Inferior parietal cortex (tissue), 1 donor: ENCODE measurements around the gene DCP1B.

Experiments
- DNase-seq: peaks from one replicate; pipeline ENCODE4 v3.0.0-alpha.2; 2016; ENCODE audit errors: extremely low spot score

Gene DCP1B

GRCh38 chr12:2017546-2018337 is 13.5 kb upstream of the DCP1B start:
- no peak for DNase-seq

DNA sequence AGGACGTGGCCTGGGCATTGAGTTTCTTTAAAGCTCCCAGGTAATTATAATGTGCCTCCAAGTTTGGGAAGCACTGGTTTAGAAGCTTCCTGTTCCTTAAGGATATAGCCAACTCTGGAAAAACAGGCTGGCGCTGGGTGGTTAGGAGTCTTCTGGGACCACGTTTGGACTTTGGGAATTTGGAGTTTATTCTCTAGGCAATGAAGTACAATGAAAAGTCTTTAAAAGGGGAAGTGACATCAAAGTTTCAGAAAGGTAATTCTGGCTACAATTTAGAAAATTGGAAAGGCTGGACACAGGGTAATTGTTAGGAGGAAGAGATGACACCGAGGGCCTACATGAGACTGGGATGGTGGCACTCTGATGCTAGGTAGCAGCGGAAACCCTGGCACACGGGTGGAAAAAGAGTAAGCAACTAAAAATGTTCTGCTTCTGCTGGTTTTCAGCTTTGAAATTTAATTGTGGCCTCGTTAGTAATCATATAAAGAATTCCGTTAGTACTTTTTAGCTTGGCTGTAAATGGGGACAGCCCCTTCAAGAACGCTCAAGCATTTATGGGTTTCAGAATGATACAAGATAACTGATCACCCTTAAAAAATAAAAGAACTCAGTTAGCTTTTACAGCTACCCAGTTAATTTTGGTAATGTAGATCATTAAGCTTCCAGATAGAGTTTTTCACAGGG is 12.7 kb upstream of the DCP1B start:
- no peak for DNase-seq

DNA sequence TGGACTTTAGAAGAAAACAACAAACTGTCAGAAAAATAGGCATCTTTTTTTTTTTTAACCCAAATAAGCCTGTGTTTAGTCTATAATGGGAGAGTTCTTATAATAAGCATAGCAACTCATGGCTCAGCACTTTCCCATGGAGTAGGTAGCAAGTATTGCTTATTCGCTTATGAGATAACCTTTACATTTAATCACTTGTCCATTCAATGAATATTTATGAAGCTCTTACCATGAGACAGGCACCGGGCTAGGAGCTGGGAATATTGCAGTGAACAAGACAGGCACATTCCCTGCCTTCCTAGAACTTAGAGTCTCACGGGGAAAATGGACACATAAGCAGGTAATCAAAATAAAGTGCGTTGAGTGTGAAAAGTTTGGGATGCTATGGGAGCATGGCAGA is 10.0 kb upstream of the DCP1B start:
- no peak for DNase-seq

GRCh38 chr12:2013527-2014223 is 9.4 kb upstream of the DCP1B start:
- DNase-seq: no peak

DNA sequence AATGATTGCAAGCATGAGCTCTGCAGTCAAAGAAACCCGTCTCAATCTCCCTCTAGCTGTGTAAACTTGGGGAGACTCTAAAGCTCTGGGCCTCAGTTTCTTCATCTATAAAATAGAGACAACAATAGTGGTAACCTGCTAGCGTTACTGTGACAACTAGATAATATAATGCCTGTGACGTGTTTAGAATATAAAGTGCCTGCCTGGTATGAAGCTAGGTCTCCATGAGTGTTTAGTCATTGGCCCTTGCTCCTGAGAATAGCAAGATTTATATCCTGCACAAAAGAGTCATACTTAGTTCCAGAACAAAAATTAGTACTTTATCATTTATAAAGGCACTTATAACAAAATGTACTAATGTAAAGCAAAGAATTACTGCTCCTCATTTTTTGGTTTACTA is 8.8 kb upstream of the DCP1B start:
- no peak for DNase-seq

DNA sequence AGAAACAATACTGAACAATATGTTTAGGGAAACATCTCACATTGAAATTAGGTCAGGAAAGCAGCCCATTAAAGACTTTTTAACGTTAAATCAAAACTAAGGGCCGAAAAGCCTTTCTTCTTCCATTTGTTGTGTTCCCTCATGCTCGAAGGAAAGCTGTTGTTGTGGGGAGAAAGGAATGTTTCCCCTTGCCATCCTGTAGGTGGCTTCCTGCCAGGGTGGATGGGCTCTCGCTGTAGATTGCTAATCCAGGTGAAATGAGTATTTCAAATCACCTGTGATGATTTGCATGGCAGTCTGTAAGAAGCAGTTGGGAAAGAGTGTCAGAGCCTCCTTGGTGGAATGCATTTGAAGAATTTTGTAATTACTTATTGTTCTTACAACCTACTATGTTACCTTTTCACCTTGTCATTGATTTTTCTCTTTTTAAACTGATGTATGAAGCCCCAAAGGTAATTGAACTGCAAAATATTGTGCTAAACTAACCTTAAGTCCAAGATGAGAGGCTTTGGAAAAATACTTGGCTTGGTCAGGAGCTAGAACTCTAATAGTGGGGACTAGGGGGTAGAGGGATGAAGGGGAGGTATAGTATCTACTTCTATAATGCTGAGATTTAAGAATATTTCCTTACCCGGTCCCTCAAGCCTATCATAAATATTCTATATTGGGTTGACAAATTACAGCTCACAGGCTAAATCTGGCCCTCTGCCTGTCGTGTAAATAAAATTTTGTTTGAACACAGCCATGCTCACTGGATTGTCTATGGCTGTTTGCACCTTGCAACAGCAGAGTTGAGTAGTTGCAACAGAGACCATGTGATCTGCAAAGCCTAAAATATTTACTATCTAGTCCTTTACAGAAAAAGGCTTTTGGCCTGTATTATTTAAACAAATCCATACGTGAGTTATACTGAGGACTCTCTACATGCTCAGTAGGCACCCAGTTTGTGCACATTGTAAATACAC is 7.7 kb upstream of the DCP1B start:
- no peak for DNase-seq

DNA sequence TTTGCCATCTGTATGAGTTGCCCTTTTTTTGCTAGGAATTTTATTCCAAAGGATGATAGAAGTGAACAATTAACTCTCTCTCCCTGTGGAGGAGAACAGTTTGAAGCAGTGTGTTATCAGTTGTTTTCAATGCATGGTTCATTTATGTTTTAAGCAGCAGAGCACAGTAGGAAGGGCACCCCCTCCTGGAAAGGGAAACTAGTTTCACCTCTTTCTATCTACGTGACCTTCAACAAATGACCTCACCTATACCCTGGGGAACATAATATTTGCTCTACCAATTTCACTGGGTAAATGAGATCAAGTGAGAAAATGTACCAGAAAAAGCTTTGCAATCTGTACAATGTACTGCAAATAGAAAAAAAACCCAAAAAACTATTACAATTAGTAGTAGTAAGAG is 5.4 kb upstream of the DCP1B start:
- DNase-seq: no peak

- DNase-seq: no peak
These were observed 4.4 kb upstream of the DCP1B start for GRCh38 chr12:2008677-2009076.

- peak; percentile 18 for DNase-seq
These were observed 563 bp downstream of the DCP1B start for GRCh38 chr12:2003676-2004112.

DNA sequence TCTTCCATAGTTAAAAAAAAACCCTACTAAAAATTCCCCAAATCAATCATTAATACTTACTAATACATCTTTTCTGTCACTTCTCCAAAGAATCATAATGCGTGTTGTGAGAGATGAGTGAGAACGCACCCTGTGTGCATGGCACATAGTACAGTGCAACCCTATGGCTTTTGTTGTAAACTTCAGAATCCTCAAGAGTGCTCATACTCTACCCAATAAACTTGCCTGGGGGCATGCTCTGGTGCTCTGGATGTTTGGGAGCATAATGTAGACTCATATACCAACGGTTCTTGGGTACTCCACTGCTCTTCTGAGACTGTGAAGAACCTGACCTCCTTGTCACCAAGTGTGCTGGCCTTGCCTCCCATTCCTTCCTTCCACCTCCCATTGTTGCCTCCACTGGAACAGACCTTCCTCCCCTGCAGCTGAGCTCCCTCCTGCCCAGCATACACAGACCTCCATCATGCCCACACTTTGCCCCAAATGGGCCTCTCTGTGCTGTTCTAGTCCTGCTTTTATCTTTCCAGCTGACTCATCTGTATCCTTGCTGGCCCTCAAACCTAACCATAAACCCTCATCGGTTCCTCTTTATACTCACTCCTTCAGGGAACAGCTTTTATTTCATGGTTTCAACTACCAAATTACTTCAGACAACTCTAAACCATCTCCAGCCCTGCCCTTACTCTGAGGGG is 8.9 kb downstream of the DCP1B start:
- no peak for DNase-seq

GRCh38 chr12:1994429-1995143 is 9.7 kb downstream of the DCP1B start:
- DNase-seq: no peak

DNA sequence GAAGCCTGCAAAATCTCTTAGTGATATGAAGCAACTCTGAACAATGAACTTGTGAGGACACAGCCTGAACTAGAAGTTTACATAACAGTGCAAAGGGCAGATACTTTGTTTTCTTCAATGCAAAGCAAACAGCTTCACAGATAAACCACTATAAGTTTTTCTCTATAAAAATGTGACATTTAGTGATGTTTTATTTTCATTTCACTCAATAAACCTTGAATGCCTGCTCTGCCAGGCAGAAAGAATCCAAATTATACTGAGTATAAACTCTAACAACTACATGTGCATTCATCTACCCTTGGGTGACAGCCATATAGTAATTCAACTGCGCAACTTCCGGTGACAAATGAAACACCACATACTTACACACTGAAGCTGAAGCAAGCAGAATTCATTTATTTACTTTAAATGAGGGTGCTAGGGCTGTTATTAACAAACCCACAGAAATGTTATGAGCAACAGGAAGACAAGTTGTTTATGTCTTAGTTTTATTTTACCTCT is 10.3 kb downstream of the DCP1B start:
- no peak for DNase-seq

DNA sequence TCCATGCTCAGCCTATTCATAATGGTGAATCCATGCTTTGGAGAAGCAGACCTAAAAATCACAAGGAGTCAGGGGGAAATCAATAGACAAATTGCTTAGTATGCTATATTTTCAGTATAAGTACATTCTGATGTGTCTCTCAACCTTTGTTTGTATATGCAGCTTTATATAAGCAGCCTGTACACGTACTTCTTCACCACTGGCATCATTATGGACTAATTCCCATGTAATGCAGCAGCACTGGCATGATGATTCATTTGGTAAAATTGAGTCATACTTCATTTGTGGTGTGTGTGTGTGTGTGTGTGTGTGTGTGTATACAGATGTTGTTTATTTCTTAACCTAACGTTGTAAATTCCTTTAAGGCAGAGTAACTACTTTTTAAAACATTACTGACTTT is 10.9 kb downstream of the DCP1B start:
- DNase-seq: no peak

DNA sequence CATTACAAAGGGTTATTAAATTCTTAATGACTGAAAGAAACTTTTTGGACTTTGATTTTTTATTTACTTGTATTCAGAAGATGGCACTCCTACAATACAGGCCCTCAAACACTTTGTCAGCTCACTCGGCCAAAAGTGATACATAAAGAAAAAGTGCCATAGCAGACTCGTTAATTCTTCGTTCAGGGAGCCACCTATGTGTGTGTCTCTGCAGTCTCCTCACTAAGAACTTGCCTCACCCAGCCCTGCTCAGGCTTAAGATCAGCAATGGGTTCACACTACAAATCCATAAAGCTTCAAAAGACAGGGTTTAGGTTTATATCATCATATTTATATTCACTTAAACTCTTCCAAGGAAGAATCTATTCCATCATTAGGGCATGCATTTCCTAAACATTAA is 11.5 kb downstream of the DCP1B start:
- no peak for DNase-seq

- DNase-seq: no peak
These were observed 15.1 kb downstream of the DCP1B start for GRCh38 chr12:1989111-1989510.

- no peak for DNase-seq
These were observed 19.5 kb downstream of the DCP1B start for GRCh38 chr12:1984759-1985158.

- no peak for DNase-seq
These were observed 24.0 kb downstream of the DCP1B start for GRCh38 chr12:1980282-1980681.

DNA sequence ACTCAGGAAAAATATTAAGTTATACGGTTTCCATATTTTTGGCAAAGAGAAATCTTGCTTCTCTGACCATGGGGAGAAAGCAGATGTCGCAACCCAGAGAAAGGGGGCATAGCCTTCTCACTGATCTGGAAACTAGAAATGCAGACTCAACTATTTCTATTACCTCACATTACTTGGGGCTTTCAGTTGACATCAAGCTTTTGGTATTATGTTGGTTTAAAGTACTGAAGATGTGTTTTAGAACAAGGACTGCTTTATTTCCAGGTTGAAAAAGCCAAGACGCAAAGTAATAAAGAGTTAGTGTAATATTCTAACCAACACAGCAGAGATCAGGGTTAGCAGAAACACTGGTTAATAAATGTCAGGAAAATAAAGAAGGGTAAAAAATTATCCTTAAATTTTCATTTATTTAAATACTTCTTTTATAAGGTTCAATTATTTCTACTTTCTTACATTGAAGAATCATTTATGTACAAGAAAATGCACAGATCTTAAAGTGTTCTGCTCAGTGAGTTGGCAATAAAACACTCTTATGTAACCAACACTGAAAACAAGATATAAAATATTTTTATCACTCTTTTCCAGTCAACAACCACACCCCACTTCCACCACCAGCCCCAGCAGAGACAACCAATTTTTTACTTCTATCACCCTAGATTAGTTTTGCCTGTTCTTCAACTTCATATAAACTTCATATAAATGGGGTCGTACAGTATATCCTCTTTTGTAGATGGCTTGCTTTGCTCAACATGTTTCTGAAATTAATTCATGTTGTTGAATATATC is 26.0 kb downstream of the DCP1B start:
- DNase-seq: no peak

GRCh38 chr12:1977588-1977987 is 26.7 kb downstream of the DCP1B start:
- DNase-seq: no peak
